NCI-H460 (cell line): Measurements from ENCODE around the gene A4GALT. TPM values are rescaled to one million over a fixed set of nuclear protein-coding genes. Genes with fewer than 3 reads are reported as not detected.

ENCODE experiments used
- small RNA-seq, 2 experiments: library from RNA; depleted of rRNA; stranded (forward); fragments of <200 nt; gene quantifications; one replicate each; pipeline ENCODE3, GENCODE V24; 2014
- total RNA-seq: library from RNA; depleted of rRNA; stranded (reverse); fragments of >200 nt; shearing (Covaris generic); gene quantifications from 2 replicates; pipeline ENCODE4 v1.2.3, GENCODE V29; 2014; rRNA removed

The A4GALT gene
- total RNA-seq, 1 experiment from 2014 or later: 9.8 TPM

Small RNA genes lying within 50 kb of the gene (small RNA-seq; reads per million reads assigned to genes)
- gene RF00019: 0 reads per million in 2 experiments

Other genes starting within 250 kb of the A4GALT start
- 16.8 and 20.3 TPM in 2 replicates for gene RRP7A, start 201.1 kb downstream of the A4GALT start, total RNA-seq
- 1.4 and 2.1 TPM in 2 replicates for gene SERHL2, start 166.9 kb downstream of the A4GALT start, total RNA-seq
- 15.1 and 20.1 TPM in 2 replicates for gene POLDIP3, start 106.0 kb downstream of the A4GALT start, total RNA-seq
- gene ATP5MGL, start 80.3 kb downstream of the A4GALT start, total RNA-seq: 0.54 TPM in 1 of 2 replicates, not detected in the other
- gene CYB5R3, start 71.5 kb downstream of the A4GALT start, total RNA-seq: 29.5 and 31.8 TPM in 2 replicates
- 22.4 and 23.1 TPM in 2 replicates for gene ARFGAP3, start 136.4 kb upstream of the A4GALT start, total RNA-seq